CD8-positive, alpha-beta memory T cell (primary cell): ENCODE results near the gene IKZF2. TPM values are rescaled to one million over a fixed set of nuclear protein-coding genes. Genes with fewer than 3 reads are reported as not detected.

Source experiments
- CTCF ChIA-PET: fragments of 350-600 bp; sonication (Branson Sonifier 250); formaldehyde crosslinking; loops from one replicate; lab custom pipeline; 2021; ENCODE audit warnings: antibody characterized with exemption; lab: Charles Lee
- POLR2A ChIA-PET: fragments of 350-600 bp; sonication (Branson Sonifier 250); formaldehyde crosslinking; loops from one replicate; lab custom pipeline; 2021; ENCODE audit warnings: antibody characterized with exemption; lab: Charles Lee
- DNase-seq, 5 donors: peaks; one replicate each; pipeline versions ENCODE4 v3.0.0 to v3.0.0-alpha.2; 2020 to 2022; ENCODE audit warnings: mixed read lengths in 1 of 5
- H3K27ac ChIP-seq: one replicate; pipeline ENCODE4 v1.7.0; 2013; ENCODE audit warnings: low read depth, mild to moderate bottlenecking, low read length, moderate library complexity
- H3K27me3 ChIP-seq: 2 replicates; pipeline ENCODE4 v1.7.0; 2013; ENCODE audit warnings: low read length, mild to moderate bottlenecking; ENCODE audit not compliant: insufficient read depth, poor library complexity, severe bottlenecking
- H3K36me3 ChIP-seq: 2 replicates; pipeline ENCODE4 v1.7.0; 2013; ENCODE audit warnings: mild to moderate bottlenecking, low read length, moderate library complexity; ENCODE audit not compliant: insufficient read depth
- H3K4me1 ChIP-seq: 2 replicates; pipeline ENCODE4 v1.7.0; 2013; ENCODE audit warnings: mild to moderate bottlenecking, low read length, moderate library complexity; ENCODE audit not compliant: insufficient read depth
- H3K4me3 ChIP-seq: 2 replicates; pipeline ENCODE4 v1.7.0; 2013; ENCODE audit warnings: mild to moderate bottlenecking, low read length
- H3K9me3 ChIP-seq: 2 replicates; pipeline ENCODE4 v1.7.0; 2013; ENCODE audit warnings: mild to moderate bottlenecking, low read length
- H3K27ac Mint-ChIP-seq, 8 donors: one replicate each; pipeline ENCODE4 v1.8.0; 2020 to 2021; ENCODE audit warnings: mixed read lengths in 8 of 8, mild to moderate bottlenecking in 6 of 8, inconsistent platforms in 3 of 8, moderate library complexity in 3 of 8
- H3K27me3 Mint-ChIP-seq, 2 donors: one replicate each; pipeline ENCODE4 v1.8.0; 2020 to 2021; ENCODE audit warnings: mixed read lengths in 2 of 2, mild to moderate bottlenecking in 1 of 2, moderate library complexity in 1 of 2
- H3K36me3 Mint-ChIP-seq, 3 donors: one replicate each; pipeline ENCODE4 v1.8.0; 2020 to 2021; ENCODE audit warnings: mixed read lengths in 3 of 3, inconsistent platforms in 1 of 3, mild to moderate bottlenecking in 1 of 3
- H3K4me1 Mint-ChIP-seq, 3 donors: one replicate each; pipeline ENCODE4 v1.8.0; 2020 to 2021; ENCODE audit warnings: mixed read lengths in 3 of 3, inconsistent platforms in 1 of 3, mild to moderate bottlenecking in 1 of 3
- H3K4me3 Mint-ChIP-seq, 7 donors: one replicate each; pipeline ENCODE4 v1.8.0; 2020 to 2021; ENCODE audit warnings: mixed read lengths in 7 of 7, mild to moderate bottlenecking in 6 of 7, moderate library complexity in 4 of 7, inconsistent platforms in 2 of 7
- H3K9me3 Mint-ChIP-seq, 5 donors: one replicate each; pipeline ENCODE4 v1.8.0; 2020 to 2022; ENCODE audit warnings: mixed read lengths in 5 of 5, mild to moderate bottlenecking in 3 of 5, moderate library complexity in 2 of 5, inconsistent platforms in 1 of 5
- polyA plus RNA-seq: library from polyadenylated mRNA; unstranded; fragments of 300-500 nt; fragmentation: Illumina TruSeq; gene quantifications from one replicate; pipeline ENCODE4 v1.2.3, GENCODE V29; 2021
- total RNA-seq, 2 experiments: library from RNA; stranded (reverse); gene quantifications; one replicate each; pipeline ENCODE4 v1.2.3, GENCODE V29; 2021

Gene IKZF2
- total and polyA plus RNA-seq, 3 experiments from 2014 or later, result 4.0 to 10.0 (median 8.9) TPM

GRCh38 chr2:213090772-213091171, 60.6 kb downstream of the IKZF2 start:
- peaks cover 4 to 45% (median 43%) of the 10 kb centered on the region in 3 donors for H3K4me1 Mint-ChIP-seq
- H3K9me3 ChIP-seq, result no peaks in the 10 kb centered on the region
- no peaks in the 10 kb centered on the region for H3K27me3 Mint-ChIP-seq
- CTCF ChIA-PET, result no interaction called here
- H3K36me3 ChIP-seq, result no peaks in the 10 kb centered on the region
- peak overlapping the region in 2 of 8 donors; percentile 1 to 32 for H3K27ac Mint-ChIP-seq
- H3K27me3 ChIP-seq, result no peaks in the 10 kb centered on the region
- peak overlapping the region in 1 of 7 donors; percentile 30 for H3K4me3 Mint-ChIP-seq
- POLR2A ChIA-PET, result no interaction called here
- DNase-seq, result no peak
- H3K4me1 ChIP-seq, result no peaks in the 10 kb centered on the region
- H3K9me3 Mint-ChIP-seq, result no peaks in the 10 kb centered on the region
- no peak overlapping the region for H3K27ac ChIP-seq
- no peak overlapping the region for H3K4me3 ChIP-seq
- H3K36me3 Mint-ChIP-seq, result peaks cover 0 to 6% (median 1%) of the 10 kb centered on the region in 3 donors

DNA sequence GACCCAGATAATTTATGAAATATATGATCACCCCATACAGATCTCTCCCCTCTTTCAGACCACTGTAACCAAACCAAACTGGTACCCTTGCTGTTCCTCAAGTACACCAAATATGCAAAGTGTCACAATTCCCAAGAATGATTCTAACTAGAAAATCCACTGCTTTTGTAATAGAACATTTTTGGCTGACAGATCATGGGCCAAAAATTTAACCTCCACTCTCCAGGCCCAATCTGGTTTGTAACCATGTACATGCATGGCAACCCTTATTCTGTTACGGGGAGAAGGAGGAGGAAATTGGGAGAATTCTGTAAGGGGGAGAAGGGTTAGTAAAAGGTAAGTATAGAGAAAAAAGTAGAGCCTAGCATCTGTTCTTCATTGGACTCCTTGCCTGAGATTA, 62.0 kb downstream of the IKZF2 start:
- POLR2A ChIA-PET, result no interaction called here
- no peaks in the 10 kb centered on the region for H3K27me3 Mint-ChIP-seq
- Histone ChIP-seq H3K27me3 (no peaks in the 10 kb centered on the region), H3K36me3 (no peaks in the 10 kb centered on the region), H3K27ac (no peak overlapping the region), H3K9me3 (no peaks in the 10 kb centered on the region), H3K4me1 (no peaks in the 10 kb centered on the region), H3K4me3 (no peak overlapping the region)
- DNase-seq, result no peak
- no peaks in the 10 kb centered on the region for H3K9me3 Mint-ChIP-seq
- H3K4me3 Mint-ChIP-seq, result no peak overlapping the region
- peak overlapping the region in 4 of 8 donors; percentile 8 to 52 (median 24) for H3K27ac Mint-ChIP-seq
- peaks cover 0 to 6% (median 1%) of the 10 kb centered on the region in 3 donors for H3K36me3 Mint-ChIP-seq
- CTCF ChIA-PET, result no interaction called here
- peaks cover 4 to 53% (median 49%) of the 10 kb centered on the region in 3 donors for H3K4me1 Mint-ChIP-seq

- no peak overlapping the region for H3K4me3 ChIP-seq
- H3K27me3 Mint-ChIP-seq, result no peaks in the 10 kb centered on the region
- H3K4me3 Mint-ChIP-seq, result peak overlapping the region in 1 of 7 donors; percentile 3
- H3K4me1 Mint-ChIP-seq, result peaks cover 0 to 49% (median 46%) of the 10 kb centered on the region in 3 donors
- H3K9me3 Mint-ChIP-seq, result no peaks in the 10 kb centered on the region
- POLR2A ChIA-PET, result no interaction called here
- no peak for DNase-seq
- CTCF ChIA-PET, result no interaction called here
- H3K27me3 ChIP-seq, result no peaks in the 10 kb centered on the region
- H3K27ac Mint-ChIP-seq, result no peak overlapping the region
- H3K27ac ChIP-seq, result no peak overlapping the region
- no peaks in the 10 kb centered on the region for H3K36me3 ChIP-seq
- H3K4me1 ChIP-seq, result no peaks in the 10 kb centered on the region
- H3K9me3 ChIP-seq, result no peaks in the 10 kb centered on the region
- H3K36me3 Mint-ChIP-seq, result peaks cover 0 to 6% (median 1%) of the 10 kb centered on the region in 3 donors
Measured at GRCh38 chr2:213087040-213087439, 64.4 kb downstream of the IKZF2 start.

DNA sequence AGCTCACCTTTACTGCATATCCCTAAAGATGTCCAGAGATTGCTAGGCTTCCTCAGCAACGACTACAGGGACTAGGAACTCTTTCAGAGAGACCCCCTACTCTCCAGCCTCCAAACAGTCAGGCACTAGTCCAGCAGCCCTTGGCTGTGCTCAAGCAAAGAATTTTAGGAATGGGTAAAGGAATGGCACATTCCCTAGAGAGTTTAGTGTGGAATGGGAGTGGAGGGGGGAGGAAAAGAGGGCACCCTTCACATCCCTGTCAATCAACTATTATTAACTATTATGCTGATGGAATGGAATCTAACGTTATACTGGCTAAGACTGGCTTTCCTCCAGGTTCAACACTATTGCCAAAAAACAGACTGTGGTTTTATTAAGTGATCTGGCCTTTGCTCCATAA, 64.8 kb downstream of the IKZF2 start:
- H3K9me3 ChIP-seq, result no peaks in the 10 kb centered on the region
- Mint-ChIP-seq H3K4me3 (peak overlapping the region in 2 of 7 donors; percentile 12 to 20), H3K36me3 (peaks cover 0 to 6% (median 1%) of the 10 kb centered on the region in 3 donors), H3K4me1 (peaks cover 0 to 48% (median 46%) of the 10 kb centered on the region in 3 donors), H3K27me3 (no peaks in the 10 kb centered on the region), H3K27ac (peak overlapping the region in 5 of 8 donors; percentile 9 to 89 (median 47)), H3K9me3 (no peaks in the 10 kb centered on the region)
- no peak for DNase-seq
- H3K4me1 ChIP-seq, result no peaks in the 10 kb centered on the region
- no peaks in the 10 kb centered on the region for H3K27me3 ChIP-seq
- H3K36me3 ChIP-seq, result no peaks in the 10 kb centered on the region
- no peak overlapping the region for H3K4me3 ChIP-seq
- no peak overlapping the region for H3K27ac ChIP-seq
- ChIA-PET CTCF (no interaction called here), POLR2A (no interaction called here)

DNA sequence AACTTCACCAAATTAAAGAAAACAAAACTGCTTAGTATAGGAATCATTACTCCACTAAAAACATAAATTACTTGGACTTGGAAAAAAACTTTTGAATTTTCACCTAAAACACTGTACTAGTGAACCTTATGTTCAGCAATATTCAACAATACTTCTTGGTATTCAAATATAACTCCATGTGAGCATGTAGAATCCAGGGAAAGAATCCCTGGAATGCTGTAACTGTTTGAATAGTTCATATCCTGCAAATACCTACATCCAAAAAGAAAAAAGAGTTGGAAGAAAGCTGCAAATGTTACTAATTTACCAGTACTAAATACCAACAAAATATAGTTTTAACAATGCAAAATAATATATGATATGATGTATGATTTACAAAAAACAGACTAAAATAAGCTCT, 65.4 kb downstream of the IKZF2 start:
- H3K36me3 Mint-ChIP-seq, result peaks cover 0 to 6% (median 0%) of the 10 kb centered on the region in 3 donors
- H3K27ac Mint-ChIP-seq, result peak overlapping the region in 6 of 8 donors; percentile 18 to 89 (median 50)
- POLR2A ChIA-PET, result no interaction called here
- Histone ChIP-seq H3K27me3 (no peaks in the 10 kb centered on the region), H3K27ac (no peak overlapping the region), H3K36me3 (no peaks in the 10 kb centered on the region), H3K4me1 (no peaks in the 10 kb centered on the region), H3K9me3 (no peaks in the 10 kb centered on the region), H3K4me3 (no peak overlapping the region)
- H3K4me3 Mint-ChIP-seq, result peak overlapping the region in 5 of 7 donors; percentile 20 to 65 (median 28)
- no peaks in the 10 kb centered on the region for H3K9me3 Mint-ChIP-seq
- H3K4me1 Mint-ChIP-seq, result peaks cover 0 to 48% (median 46%) of the 10 kb centered on the region in 3 donors
- DNase-seq, result no peak
- CTCF ChIA-PET, result no interaction called here
- no peaks in the 10 kb centered on the region for H3K27me3 Mint-ChIP-seq

DNA sequence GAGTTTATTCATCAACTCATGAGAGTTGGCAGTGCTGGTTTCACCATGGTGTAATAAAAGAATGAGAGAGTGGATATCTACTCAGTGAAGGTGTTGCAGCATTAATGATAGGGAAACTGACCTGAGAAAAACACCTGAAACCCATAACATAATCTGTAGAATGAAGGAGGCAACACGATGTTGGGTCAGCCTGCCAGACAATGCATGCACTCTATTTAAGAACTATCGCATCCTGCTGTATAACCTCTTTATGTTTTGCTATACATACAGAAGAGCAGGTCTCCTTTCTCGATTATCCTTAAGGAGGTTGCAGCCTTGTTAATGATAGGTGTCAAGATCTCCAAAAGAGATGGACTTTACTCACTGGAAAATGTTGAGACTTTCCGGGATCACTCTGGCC, 65.9 kb downstream of the IKZF2 start:
- no peaks in the 10 kb centered on the region for H3K27me3 ChIP-seq
- Mint-ChIP-seq H3K4me1 (peaks cover 0 to 45% (median 44%) of the 10 kb centered on the region in 3 donors), H3K27me3 (no peaks in the 10 kb centered on the region), H3K27ac (peak overlapping the region in 5 of 8 donors; percentile 18 to 89 (median 47)), H3K9me3 (no peaks in the 10 kb centered on the region), H3K4me3 (peak overlapping the region in 6 of 7 donors; percentile 20 to 65 (median 35)), H3K36me3 (peaks cover 0 to 6% (median 0%) of the 10 kb centered on the region in 3 donors)
- H3K27ac ChIP-seq, result no peak overlapping the region
- ChIA-PET CTCF (no interaction called here), POLR2A (no interaction called here)
- no peak for DNase-seq
- no peaks in the 10 kb centered on the region for H3K9me3 ChIP-seq
- no peaks in the 10 kb centered on the region for H3K4me1 ChIP-seq
- no peaks in the 10 kb centered on the region for H3K36me3 ChIP-seq
- H3K4me3 ChIP-seq, result no peak overlapping the region

GRCh38 chr2:213084261-213084660, 67.2 kb downstream of the IKZF2 start:
- POLR2A ChIA-PET, result no interaction called here
- Histone ChIP-seq H3K4me3 (no peak overlapping the region), H3K36me3 (no peaks in the 10 kb centered on the region), H3K27ac (no peak overlapping the region), H3K27me3 (no peaks in the 10 kb centered on the region), H3K4me1 (no peaks in the 10 kb centered on the region), H3K9me3 (no peaks in the 10 kb centered on the region)
- no peak for DNase-seq
- CTCF ChIA-PET, result no interaction called here
- H3K9me3 Mint-ChIP-seq, result no peaks in the 10 kb centered on the region
- peaks cover 0 to 43% (median 41%) of the 10 kb centered on the region in 3 donors for H3K4me1 Mint-ChIP-seq
- H3K27ac Mint-ChIP-seq, result peak overlapping the region in 5 of 8 donors; percentile 12 to 68 (median 27)
- no peaks in the 10 kb centered on the region for H3K27me3 Mint-ChIP-seq
- peak overlapping the region in 1 of 7 donors; percentile 8 for H3K4me3 Mint-ChIP-seq
- H3K36me3 Mint-ChIP-seq, result peaks cover 0 to 4% (median 0%) of the 10 kb centered on the region in 3 donors

DNA sequence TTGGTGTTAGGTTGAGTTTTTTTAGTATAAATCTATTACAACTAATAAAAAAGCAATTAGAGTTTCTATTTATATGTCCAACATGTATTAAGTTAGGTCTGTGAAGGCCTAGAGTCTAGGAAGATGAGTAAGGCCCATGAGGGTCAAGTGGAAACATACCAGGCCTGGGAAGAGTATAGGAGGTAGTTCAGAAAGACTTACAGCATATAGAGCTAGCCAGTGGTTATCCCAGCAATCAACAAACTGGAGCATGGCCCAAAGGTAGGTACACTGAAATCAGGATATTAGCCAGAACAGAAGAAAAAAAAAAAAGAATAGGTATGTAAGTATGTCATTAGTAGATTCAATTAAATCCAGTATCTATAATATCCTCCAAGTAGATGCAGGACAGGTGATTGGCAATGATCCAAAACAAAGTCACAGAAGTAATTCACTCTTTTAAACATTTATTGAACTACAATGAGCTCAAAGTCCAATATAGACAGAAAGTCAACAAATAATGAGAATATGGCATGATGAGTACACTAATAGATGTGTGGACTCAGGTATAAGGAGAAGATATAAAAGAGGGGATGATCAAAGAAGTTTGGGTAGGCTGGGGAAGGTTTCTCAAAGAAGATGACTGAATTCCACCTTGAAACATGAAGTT, 70.3 kb downstream of the IKZF2 start:
- Histone ChIP-seq H3K27me3 (no peaks in the 10 kb centered on the region), H3K36me3 (no peaks in the 10 kb centered on the region), H3K4me3 (no peak overlapping the region), H3K27ac (no peak overlapping the region), H3K4me1 (no peaks in the 10 kb centered on the region), H3K9me3 (no peaks in the 10 kb centered on the region)
- Mint-ChIP-seq H3K4me3 (no peak overlapping the region), H3K4me1 (peaks cover 0 to 39% (median 38%) of the 10 kb centered on the region in 3 donors), H3K36me3 (peaks cover 0 to 13% (median 0%) of the 10 kb centered on the region in 3 donors), H3K27ac (peak overlapping the region in 4 of 8 donors; percentile 1 to 79 (median 60)), H3K27me3 (no peaks in the 10 kb centered on the region), H3K9me3 (no peaks in the 10 kb centered on the region)
- DNase-seq, result no peak
- ChIA-PET CTCF (no interaction called here), POLR2A (no interaction called here)
